DMS53 (cell line): ENCODE measurements around the gene LRPPRC.
"Not testable (repeated sequence)": the region's sequence is repeated elsewhere in the genome, so short reads cannot be mapped to it uniquely, and the experiment has no call there.

Experiments
- DNase-seq: peaks from one replicate; lab custom pipeline; 2025; lab: John Stamatoyannopoulos, UW

The LRPPRC gene

GRCh38 chr2:43995733-43996533 is at the start of gene LRPPRC:
LRPPRC (minus strand) TSS chr2:43995989; CDS start chr2:43995947, 42 bp downstream.
- peak; percentile 99 for DNase-seq

- DNase-seq = no peak
Observed at GRCh38 chr2:44045061-44045460, 49.3 kb upstream of the LRPPRC start.

- peak; percentile 95 for DNase-seq
Observed at GRCh38 chr2:44044281-44044720, 48.5 kb upstream of the LRPPRC start.

- no peak for DNase-seq
Observed at GRCh38 chr2:44040365-44040764, 44.6 kb upstream of the LRPPRC start.

- DNase-seq = no peak
Observed at GRCh38 chr2:44038277-44038676, 42.5 kb upstream of the LRPPRC start.

- DNase-seq = no peak
Observed at GRCh38 chr2:44037221-44037620, 41.4 kb upstream of the LRPPRC start.

- DNase-seq = no peak
Observed at GRCh38 chr2:44033947-44034346, 38.2 kb upstream of the LRPPRC start.

- DNase-seq = peak; percentile 46
Observed at GRCh38 chr2:44027076-44027475, 31.3 kb upstream of the LRPPRC start.

GRCh38 chr2:44016282-44016681 is 20.5 kb upstream of the LRPPRC start:
- DNase-seq = peak; percentile 17

- no peak for DNase-seq
Observed at GRCh38 chr2:44015239-44015638, 19.4 kb upstream of the LRPPRC start.

GRCh38 chr2:44013205-44013604 is 17.4 kb upstream of the LRPPRC start:
- DNase-seq = not testable (repeated sequence)

- no peak for DNase-seq
Observed at GRCh38 chr2:44010266-44010665, 14.5 kb upstream of the LRPPRC start.

GRCh38 chr2:44009136-44009735 is 13.4 kb upstream of the LRPPRC start:
- DNase-seq = no peak

GRCh38 chr2:44005846-44006245 is 10.1 kb upstream of the LRPPRC start:
- no peak for DNase-seq

GRCh38 chr2:44004735-44005602 is 9.2 kb upstream of the LRPPRC start:
- no peak for DNase-seq

- no peak for DNase-seq
Observed at GRCh38 chr2:44001716-44002115, 5.9 kb upstream of the LRPPRC start.

- no peak for DNase-seq
Observed at GRCh38 chr2:43998263-43998662, 2.5 kb upstream of the LRPPRC start.

- DNase-seq = no peak
Observed at GRCh38 chr2:43993437-43993836, 2.4 kb downstream of the LRPPRC start.

- DNase-seq = no peak
Observed at GRCh38 chr2:43989545-43989944, 6.2 kb downstream of the LRPPRC start.

- no peak for DNase-seq
Observed at GRCh38 chr2:43986600-43986999, 9.2 kb downstream of the LRPPRC start.

GRCh38 chr2:43985359-43985758 is 10.4 kb downstream of the LRPPRC start:
- DNase-seq = peak; percentile 22

- DNase-seq = no peak
Observed at GRCh38 chr2:43984533-43984932, 11.3 kb downstream of the LRPPRC start.

- DNase-seq = no peak
Observed at GRCh38 chr2:43980902-43981301, 14.9 kb downstream of the LRPPRC start.
